ENCODE data around the gene NTN3. TPM values are rescaled to one million over a fixed set of nuclear protein-coding genes. Genes with fewer than 3 reads are reported as not detected.

The NTN3 gene
- total RNA-seq, 6 donors from 2014 or later, result not detected

GRCh38 chr16:2468725-2469398 is 2.2 kb upstream of the NTN3 start:
- TF ChIP-seq POLR2AphosphoS5 (IDR thresholded peaks at IDR 0.05), result no peak
- no peak for TF ChIP-seq CTCF (IDR thresholded peaks at IDR 0.05)
- TF ChIP-seq POLR2A (IDR thresholded peaks at IDR 0.05), result no peak
- TF ChIP-seq EP300 (IDR thresholded peaks at IDR 0.05), result no peak
- DNase-seq (peak in 1 of 2 donors; percentile 67), ATAC-seq (ENCODE audit: low FRiP score in 2 of 2) (no peak)
- Histone ChIP-seq H3K4me3 (peak overlapping the region in 2 of 4 donors; percentile 43 to 53), H3K36me3 (no peaks in the 10 kb centered on the region), H3K27me3 (peaks cover 4 to 58% (median 31%) of the 10 kb centered on the region in 4 donors), H3K9me3 (no peaks in the 10 kb centered on the region), H3K27ac (no peak overlapping the region), H3K4me1 (peaks cover 37 to 63% (median 44%) of the 10 kb centered on the region in 4 donors)
- whole genome bisulfite sequencing, 2 donors, result 15 to 27% methylated on average over 8 to 13 of the region's 14 CpGs

DNA sequence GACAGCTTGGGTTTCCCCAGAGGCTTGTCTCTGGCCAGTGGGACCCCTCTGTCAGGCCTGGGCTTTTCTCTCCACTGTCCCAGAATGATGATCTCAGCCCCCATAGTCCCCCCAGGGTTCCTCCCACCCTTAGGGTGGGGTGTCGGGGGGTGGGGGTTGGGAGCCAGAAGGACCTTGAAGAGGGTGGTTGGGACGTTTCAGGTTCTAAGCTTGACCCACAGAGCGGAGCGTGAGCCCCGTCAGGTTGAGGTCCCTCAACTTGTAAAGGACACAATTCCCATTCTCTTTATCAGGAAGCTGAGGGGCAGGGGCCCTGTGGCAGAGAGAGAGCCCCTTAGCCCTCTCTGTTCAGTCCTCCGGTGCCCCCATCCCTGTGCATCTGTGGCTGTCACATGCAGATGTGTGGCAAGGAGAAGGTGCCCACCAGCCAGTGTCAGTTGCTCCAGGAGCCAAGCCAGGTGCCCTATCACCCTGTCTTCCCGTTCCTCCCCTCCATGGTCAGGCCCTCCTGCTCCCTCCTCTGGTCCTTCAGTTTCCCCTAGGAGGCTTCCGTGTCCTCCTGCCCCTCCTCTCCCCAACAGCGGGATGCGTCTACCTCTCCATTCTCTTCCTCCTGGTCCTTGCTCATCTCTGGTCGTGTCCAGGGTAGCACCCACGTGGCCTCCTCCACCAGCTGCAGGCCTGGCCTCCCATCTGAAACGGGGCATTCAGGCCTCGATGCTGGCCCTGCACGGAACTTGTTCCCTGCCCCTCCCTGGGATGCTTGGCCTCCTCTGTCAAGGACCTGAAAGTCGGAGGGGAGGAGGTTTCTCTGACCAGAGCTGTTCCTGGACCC is 1.5 kb upstream of the NTN3 start:
- no peak overlapping the region for H3K4me3 ChIP-seq
- H3K9me3 ChIP-seq, result no peaks in the 10 kb centered on the region
- ATAC-seq (ENCODE audit: low FRiP score in 2 of 2), result no peak
- no peak overlapping the region for H3K27ac ChIP-seq
- no peaks in the 10 kb centered on the region for H3K36me3 ChIP-seq
- no peak for DNase-seq
- WGBS, 2 donors, result 59 to 65% methylated on average over 8 to 16 of the region's 16 CpGs
- peaks cover 4 to 58% (median 31%) of the 10 kb centered on the region in 4 donors for H3K27me3 ChIP-seq
- peaks cover 39 to 71% (median 48%) of the 10 kb centered on the region in 4 donors for H3K4me1 ChIP-seq
- no peak for TF ChIP-seq POLR2A (IDR thresholded peaks at IDR 0.05)
- no peak for TF ChIP-seq EP300 (IDR thresholded peaks at IDR 0.05)

DNA sequence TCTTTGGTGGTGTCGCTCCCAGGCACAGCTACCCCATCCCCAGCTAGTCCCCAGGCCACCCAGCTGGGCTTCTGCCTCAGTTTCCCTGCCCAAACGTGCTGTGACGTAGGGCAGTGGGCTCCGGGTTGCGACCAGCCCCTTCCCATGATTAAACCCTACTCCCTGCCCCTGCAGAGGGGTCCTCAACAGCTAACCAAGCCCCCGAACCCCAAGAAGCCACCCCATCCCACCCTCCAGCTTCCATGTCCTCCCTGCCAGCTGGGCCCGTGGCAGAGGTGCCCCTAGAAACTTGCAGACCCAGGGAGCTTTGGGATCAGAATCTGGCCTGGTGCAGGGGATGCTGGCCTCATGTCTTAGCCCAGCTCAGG is 879 bp upstream of the NTN3 start:
- no peak for ATAC-seq (ENCODE audit: low FRiP score in 2 of 2)
- WGBS, 2 donors, result 83 to 95% methylated on average over 4 to 7 of the region's 7 CpGs
- TF ChIP-seq POLR2AphosphoS5 (IDR thresholded peaks at IDR 0.05) (no peak), POLR2A (IDR thresholded peaks at IDR 0.05) (no peak), CTCF (IDR thresholded peaks at IDR 0.05) (no peak), EP300 (IDR thresholded peaks at IDR 0.05) (no peak)
- no peaks in the 10 kb centered on the region for H3K36me3 ChIP-seq
- DNase-seq, result no peak
- no peak overlapping the region for H3K27ac ChIP-seq
- H3K4me3 ChIP-seq, result no peak overlapping the region
- no peaks in the 10 kb centered on the region for H3K9me3 ChIP-seq
- peaks cover 39 to 74% (median 48%) of the 10 kb centered on the region in 4 donors for H3K4me1 ChIP-seq
- H3K27me3 ChIP-seq, result peaks cover 4 to 58% (median 31%) of the 10 kb centered on the region in 4 donors

- ATAC-seq (ENCODE audit: low FRiP score in 2 of 2), result no peak
- H3K4me3 ChIP-seq, result no peak overlapping the region
- peaks cover 4 to 58% (median 31%) of the 10 kb centered on the region in 4 donors for H3K27me3 ChIP-seq
- no peak for DNase-seq
- 45% methylated on average over 5 of the region's 9 CpGs; no CpG with 5 or more reads in 1 of the 2 donors for WGBS, 2 donors
- no peak for TF ChIP-seq CTCF (IDR thresholded peaks at IDR 0.05)
- TF ChIP-seq POLR2A (IDR thresholded peaks at IDR 0.05), result no peak
- no peak for TF ChIP-seq POLR2AphosphoS5 (IDR thresholded peaks at IDR 0.05)
- TF ChIP-seq EP300 (IDR thresholded peaks at IDR 0.05), result no peak
- H3K9me3 ChIP-seq, result no peaks in the 10 kb centered on the region
- peaks cover 41 to 78% (median 51%) of the 10 kb centered on the region in 4 donors for H3K4me1 ChIP-seq
- no peak overlapping the region for H3K27ac ChIP-seq
- H3K36me3 ChIP-seq, result no peaks in the 10 kb centered on the region
These were observed 488 bp upstream of the NTN3 start for GRCh38 chr16:2470603-2471015.
